Parathyroid adenoma (tissue), 2 donors: Measurements from ENCODE around the gene CEP97.
"Not testable (repeated sequence)": the region's sequence is repeated elsewhere in the genome, so short reads cannot be mapped to it uniquely, and the experiment has no call there.

Source experiments
- H2AFZ ChIP-seq: fragments of 300-600 bp; sonication (generic); one replicate; pipeline ENCODE4 v1.7.0; 2017; ENCODE audit warnings: antibody characterized with exemption, mild to moderate bottlenecking
- H3K27ac ChIP-seq: fragments of 300-600 bp; sonication (generic); one replicate; pipeline ENCODE4 v1.7.0; 2017
- H3K27me3 ChIP-seq: fragments of 300-600 bp; sonication (generic); one replicate; pipeline ENCODE4 v1.7.0; 2017; ENCODE audit warnings: low read length; ENCODE audit not compliant: control insufficient read depth, insufficient read depth
- H3K36me3 ChIP-seq: fragments of 300-600 bp; sonication (generic); one replicate; pipeline ENCODE4 v1.7.0; 2017; ENCODE audit warnings: low read length; ENCODE audit not compliant: control insufficient read depth, insufficient read depth
- H3K4me1 ChIP-seq: fragments of 300-600 bp; sonication (generic); one replicate; pipeline ENCODE4 v1.7.0; 2017; ENCODE audit warnings: control low read depth
- H3K4me2 ChIP-seq: fragments of 300-600 bp; sonication (generic); one replicate; pipeline ENCODE4 v1.7.0; 2017; ENCODE audit warnings: low read length
- H3K4me3 ChIP-seq: fragments of 300-600 bp; sonication (generic); one replicate; pipeline ENCODE4 v1.7.0; 2017; ENCODE audit warnings: low read depth, low read length
- H3K79me2 ChIP-seq: fragments of 300-600 bp; sonication (generic); one replicate; pipeline ENCODE4 v1.7.0; 2017; ENCODE audit warnings: control low read depth
- H3K9ac ChIP-seq: fragments of 300-600 bp; sonication (generic); one replicate; pipeline ENCODE4 v1.7.0; 2017; ENCODE audit warnings: mild to moderate bottlenecking
- H3K9me3 ChIP-seq: fragments of 300-600 bp; sonication (generic); one replicate; pipeline ENCODE4 v1.7.0; 2017; ENCODE audit warnings: low read length; ENCODE audit not compliant: control insufficient read depth
- CTCF ChIP-seq: fragments of 300-600 bp; sonication (generic); IDR thresholded peaks from one replicate; pipeline ENCODE4 v1.7.0; 2017; ENCODE audit warnings: antibody characterized with exemption, mild to moderate bottlenecking
- donor health status: primary hyperparathyroidism.

Gene CEP97

DNA sequence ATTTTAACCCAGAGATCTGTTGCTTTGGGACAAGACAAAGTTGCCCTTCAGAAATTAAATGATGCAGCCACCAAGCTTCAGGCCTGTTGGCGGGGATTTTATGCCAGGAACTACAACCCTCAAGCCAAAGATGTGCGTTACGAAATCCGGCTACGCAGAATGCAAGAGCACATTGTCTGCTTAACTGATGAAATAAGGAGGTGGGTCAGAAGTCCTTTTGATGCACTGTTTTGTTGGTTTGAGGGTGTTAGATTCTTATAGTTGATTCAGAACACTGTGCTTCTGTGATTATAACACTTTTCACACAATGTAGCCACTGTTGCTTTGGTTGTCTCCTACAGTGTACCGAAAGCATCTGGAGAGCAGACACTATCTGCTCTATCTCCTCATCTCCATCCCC is 33.8 kb downstream of the CEP97 start:
- no peak overlapping the region for H2AFZ ChIP-seq
- H3K4me2 ChIP-seq, result no peak overlapping the region
- H3K4me3 ChIP-seq, result no peak overlapping the region
- TF ChIP-seq CTCF, result no peak
- no peaks in the 10 kb centered on the region for H3K9me3 ChIP-seq
- no peaks in the 10 kb centered on the region for H3K36me3 ChIP-seq
- no peaks in the 10 kb centered on the region for H3K79me2 ChIP-seq
- no peak overlapping the region for H3K27ac ChIP-seq
- no peaks in the 10 kb centered on the region for H3K4me1 ChIP-seq
- no peaks in the 10 kb centered on the region for H3K27me3 ChIP-seq
- H3K9ac ChIP-seq, result no peak overlapping the region

GRCh38 chr3:101762041-101762646 is 37.7 kb downstream of the CEP97 start:
- TF ChIP-seq CTCF, result no peak
- no peak overlapping the region for H3K4me2 ChIP-seq
- H3K36me3 ChIP-seq, result no peaks in the 10 kb centered on the region
- H3K79me2 ChIP-seq, result no peaks in the 10 kb centered on the region
- no peak overlapping the region for H3K9ac ChIP-seq
- H3K27ac ChIP-seq, result no peak overlapping the region
- no peaks in the 10 kb centered on the region for H3K27me3 ChIP-seq
- no peak overlapping the region for H3K4me3 ChIP-seq
- H3K9me3 ChIP-seq, result no peaks in the 10 kb centered on the region
- H3K4me1 ChIP-seq, result no peaks in the 10 kb centered on the region
- no peak overlapping the region for H2AFZ ChIP-seq

GRCh38 chr3:101777745-101778281 is 53.4 kb downstream of the CEP97 start:
- not testable (repeated sequence) for H3K79me2 ChIP-seq, H2AFZ ChIP-seq, H3K9ac ChIP-seq, H3K9me3 ChIP-seq, H3K4me2 ChIP-seq, H3K36me3 ChIP-seq, H3K27me3 ChIP-seq, H3K4me3 ChIP-seq, H3K27ac ChIP-seq
- H3K4me1 ChIP-seq, result peaks cover 14% of the 10 kb centered on the region

DNA sequence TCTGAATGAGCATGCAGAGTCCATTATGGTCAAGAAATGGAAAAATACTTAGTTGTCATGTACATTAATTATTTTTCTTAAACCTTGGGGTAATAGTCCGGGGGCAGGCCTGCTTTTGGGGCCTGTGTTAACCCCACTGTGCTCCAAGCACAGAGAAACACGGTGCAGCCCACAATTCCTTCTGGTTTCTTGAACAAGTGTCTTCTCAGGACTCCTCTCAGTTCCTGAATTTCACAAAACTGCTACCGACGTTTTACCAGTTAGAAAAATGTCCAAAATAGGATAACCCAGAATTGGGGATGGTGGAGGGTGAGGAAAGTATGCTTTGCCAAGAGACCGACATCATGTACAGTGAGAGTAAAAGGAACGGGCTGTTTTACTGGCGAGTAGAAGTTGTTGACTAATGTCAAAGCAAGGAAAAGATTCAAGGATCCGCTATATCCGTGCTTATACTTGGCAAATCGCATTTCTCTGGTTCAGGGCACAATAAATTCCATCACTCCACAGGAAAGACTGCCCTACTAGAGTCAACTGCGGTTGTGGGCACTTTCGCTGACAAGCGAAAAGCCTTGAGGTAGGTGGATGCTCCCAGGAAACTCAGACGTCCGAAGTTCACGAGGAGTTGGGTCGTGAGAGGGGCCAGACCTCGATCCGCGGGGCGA is 54.1 kb downstream of the CEP97 start:
- Histone ChIP-seq H3K27me3 (no peaks in the 10 kb centered on the region), H3K27ac (peak overlapping the region; percentile 88), H3K79me2 (peaks cover 9% of the 10 kb centered on the region), H2AFZ (peak overlapping the region; percentile 98), H3K36me3 (no peaks in the 10 kb centered on the region), H3K9ac (no peak overlapping the region), H3K4me2 (peak overlapping the region; percentile 74), H3K4me3 (peak overlapping the region; percentile 79), H3K9me3 (no peaks in the 10 kb centered on the region), H3K4me1 (peaks cover 14% of the 10 kb centered on the region)
- TF ChIP-seq CTCF, result no peak

GRCh38 chr3:101779047-101779821 is 54.8 kb downstream of the CEP97 start, which contains the start of gene NXPE3:
Gene NXPE3 (plus strand): TSS chr3:101779211. CDS start chr3:101785597, 6,386 bp downstream.
- Histone ChIP-seq H3K9me3 (no peaks in the 10 kb centered on the region), H3K9ac (peak within 1 kb of the TSS; percentile 41), H3K27ac (peak within 1 kb of the TSS; percentile 88), H3K79me2 (peaks cover 16% of the 10 kb centered on the region), H3K4me3 (peak within 1 kb of the TSS; percentile 79), H3K4me2 (peak within 1 kb of the TSS; percentile 74), H2AFZ (peak within 1 kb of the TSS; percentile 98), H3K27me3 (no peaks in the 10 kb centered on the region), H3K36me3 (no peaks in the 10 kb centered on the region), H3K4me1 (peaks cover 14% of the 10 kb centered on the region)
- no peak for TF ChIP-seq CTCF
